MCF 10A (cell line): ENCODE data around the gene LRBA. TPM values are rescaled to one million over a fixed set of nuclear protein-coding genes. Genes with fewer than 3 reads are reported as not detected.
"Not testable (repeated sequence)": the region's sequence is repeated elsewhere in the genome, so short reads cannot be mapped to it uniquely, and the experiment has no call there.

Experiments used
- BruUV-seq: library from RNA; stranded (reverse); fragments of 400-500 nt; replicated peaks from 2 replicates; lab custom pipeline; 2021; lab: Mats Ljungman, UMichigan
- CTCF ChIA-PET: fragments of 300-600 bp; sonication (Branson Sonifier 250); formaldehyde crosslinking; extraction: SDS; loops from one replicate; lab custom pipeline; 2021; ENCODE audit warnings: antibody characterized with exemption, inconsistent platforms; lab: Yijun Ruan, JAX
- POLR2A ChIA-PET: fragments of 300-600, 350-650 bp; sonication (Branson Sonifier 250); formaldehyde crosslinking; extraction: SDS; loops from one replicate; lab custom pipeline; 2020; ENCODE audit warnings: antibody characterized with exemption, inconsistent platforms; lab: Yijun Ruan, JAX
- DNase-seq: peaks from one replicate; pipeline ENCODE4 v3.0.0-alpha.2; 2018; ENCODE audit not compliant: unreplicated experiment
- H3K27ac Mint-ChIP-seq: one replicate; pipeline ENCODE4 v1.8.0; 2022; ENCODE audit warnings: mild to moderate bottlenecking, low read depth, mixed read lengths; ENCODE audit not compliant: unreplicated experiment
- H3K27me3 Mint-ChIP-seq: one replicate; pipeline ENCODE4 v1.8.0; 2022; ENCODE audit warnings: mixed read lengths; ENCODE audit not compliant: insufficient read depth, unreplicated experiment
- H3K36me3 Mint-ChIP-seq: one replicate; pipeline ENCODE4 v1.8.0; 2022; ENCODE audit warnings: mild to moderate bottlenecking, moderate library complexity, mixed read lengths; ENCODE audit not compliant: insufficient read depth, unreplicated experiment
- H3K4me1 Mint-ChIP-seq: one replicate; pipeline ENCODE4 v1.8.0; 2022; ENCODE audit warnings: mixed read lengths; ENCODE audit not compliant: insufficient read depth, unreplicated experiment
- H3K4me3 Mint-ChIP-seq: one replicate; pipeline ENCODE4 v1.8.0; 2022; ENCODE audit warnings: mild to moderate bottlenecking, moderate library complexity, mixed read lengths; ENCODE audit not compliant: unreplicated experiment
- H3K9me3 Mint-ChIP-seq: one replicate; pipeline ENCODE4 v1.8.0; 2022; ENCODE audit warnings: mixed read lengths; ENCODE audit not compliant: unreplicated experiment
- intact Hi-C: fragments of 100-400 bp; cut with micrococcal nuclease; formaldehyde crosslinking; loops from 2 replicates; pipeline ENCODE4 v1.14.1; 2022
- total RNA-seq: library from RNA; stranded (reverse); gene quantifications from 2 replicates; pipeline ENCODE4 v1.2.3, GENCODE V29; 2022
- TF ChIP-seq, protein P1 (sequence below): fragments of 200-600 bp; IDR thresholded peaks from one replicate; pipeline ENCODE4 v1.8.0; 2022; ENCODE audit warnings: antibody characterized with exemption, mild to moderate bottlenecking; ENCODE audit not compliant: unreplicated experiment

LRBA gene
- total RNA-seq, 1 experiment from 2014 or later: 64.5 TPM

DNA sequence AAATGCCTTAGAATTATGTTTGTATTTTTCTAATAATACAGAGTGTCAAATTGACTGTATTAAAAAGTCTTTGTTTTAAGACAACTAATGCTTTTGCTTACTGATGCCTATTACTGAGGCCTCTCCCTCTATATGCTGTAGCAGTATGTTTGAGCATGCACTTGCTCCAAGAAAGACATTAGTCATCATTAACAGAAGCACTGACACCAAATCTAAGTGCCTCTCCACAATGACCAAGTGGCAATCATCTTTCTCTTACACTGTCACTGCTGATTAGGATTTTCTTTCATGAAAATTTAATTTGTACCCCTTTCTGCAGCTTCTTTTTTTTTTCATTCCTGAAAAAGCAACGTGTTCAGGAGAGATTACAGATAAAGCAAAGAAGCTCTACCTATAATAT is 444.2 kb downstream of the LRBA start:
- TF ChIP-seq, protein P1, sequence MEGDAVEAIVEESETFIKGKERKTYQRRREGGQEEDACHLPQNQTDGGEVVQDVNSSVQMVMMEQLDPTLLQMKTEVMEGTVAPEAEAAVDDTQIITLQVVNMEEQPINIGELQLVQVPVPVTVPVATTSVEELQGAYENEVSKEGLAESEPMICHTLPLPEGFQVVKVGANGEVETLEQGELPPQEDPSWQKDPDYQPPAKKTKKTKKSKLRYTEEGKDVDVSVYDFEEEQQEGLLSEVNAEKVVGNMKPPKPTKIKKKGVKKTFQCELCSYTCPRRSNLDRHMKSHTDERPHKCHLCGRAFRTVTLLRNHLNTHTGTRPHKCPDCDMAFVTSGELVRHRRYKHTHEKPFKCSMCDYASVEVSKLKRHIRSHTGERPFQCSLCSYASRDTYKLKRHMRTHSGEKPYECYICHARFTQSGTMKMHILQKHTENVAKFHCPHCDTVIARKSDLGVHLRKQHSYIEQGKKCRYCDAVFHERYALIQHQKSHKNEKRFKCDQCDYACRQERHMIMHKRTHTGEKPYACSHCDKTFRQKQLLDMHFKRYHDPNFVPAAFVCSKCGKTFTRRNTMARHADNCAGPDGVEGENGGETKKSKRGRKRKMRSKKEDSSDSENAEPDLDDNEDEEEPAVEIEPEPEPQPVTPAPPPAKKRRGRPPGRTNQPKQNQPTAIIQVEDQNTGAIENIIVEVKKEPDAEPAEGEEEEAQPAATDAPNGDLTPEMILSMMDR: no peak
- no peaks in the 10 kb centered on the region for H3K36me3 Mint-ChIP-seq
- H3K4me3 Mint-ChIP-seq: no peak overlapping the region
- no TSS peak for BruUV-seq
- no peaks in the 10 kb centered on the region for H3K9me3 Mint-ChIP-seq
- H3K27ac Mint-ChIP-seq: no peak overlapping the region
- no peaks in the 10 kb centered on the region for H3K4me1 Mint-ChIP-seq
- H3K27me3 Mint-ChIP-seq: no peaks in the 10 kb centered on the region
- CTCF ChIA-PET: no interaction called here
- intact Hi-C loops: no loop called here
- POLR2A ChIA-PET: interaction anchor here (0.6 to 1.4 kb wide), 2 partner anchors 12 to 699 kb away, joined by 3 to 4 read pairs; no protein-coding TSS in a partner anchor
- DNase-seq: no peak

GRCh38 chr4:150569998-150570535 is 445.0 kb downstream of the LRBA start:
- H3K4me1 Mint-ChIP-seq: no peaks in the 10 kb centered on the region
- intact Hi-C loops: no loop called here
- H3K27me3 Mint-ChIP-seq: no peaks in the 10 kb centered on the region
- no peaks in the 10 kb centered on the region for H3K9me3 Mint-ChIP-seq
- no peak overlapping the region for H3K4me3 Mint-ChIP-seq
- DNase-seq: no peak
- ChIA-PET POLR2A (interaction anchor here (1.4 kb wide), 1 partner anchor 12 kb away, joined by 4 read pairs; no protein-coding TSS in a partner anchor), CTCF (interaction anchor here (0.7 kb wide), 1 partner anchor 59 kb away, joined by 3 read pairs; no protein-coding TSS in a partner anchor)
- H3K36me3 Mint-ChIP-seq: no peaks in the 10 kb centered on the region
- TF ChIP-seq, protein P1: no peak
- BruUV-seq: no TSS peak
- H3K27ac Mint-ChIP-seq: no peak overlapping the region

DNA sequence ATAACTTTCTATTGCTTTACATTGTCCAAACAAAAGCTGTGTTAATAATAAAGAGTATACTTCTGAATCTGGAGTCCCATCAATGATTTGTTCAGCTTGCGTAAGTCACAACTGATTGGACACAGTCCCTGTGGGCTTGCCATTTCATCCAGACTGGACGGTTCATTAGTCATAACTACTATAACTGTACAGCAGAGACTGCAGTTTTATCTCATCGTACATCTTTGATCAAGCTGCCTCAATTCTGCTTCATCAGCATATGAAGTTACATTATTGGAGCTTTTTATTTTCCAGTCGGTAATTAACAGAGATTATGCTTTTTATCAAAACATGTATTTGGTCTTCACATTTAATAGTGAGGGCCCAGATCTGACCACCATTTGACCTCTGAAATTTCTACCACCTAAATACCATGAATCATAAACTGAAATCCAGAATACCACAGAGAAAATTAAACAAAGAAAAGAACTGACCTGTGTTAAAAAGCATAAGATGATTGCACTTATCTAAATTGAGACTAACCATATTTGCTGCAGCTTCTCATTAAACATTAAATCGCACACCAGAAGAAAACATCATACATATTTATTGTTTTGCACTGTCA is 445.6 kb downstream of the LRBA start:
- Mint-ChIP-seq H3K9me3 (no peaks in the 10 kb centered on the region), H3K27ac (no peak overlapping the region), H3K4me3 (no peak overlapping the region), H3K36me3 (no peaks in the 10 kb centered on the region), H3K27me3 (no peaks in the 10 kb centered on the region), H3K4me1 (no peaks in the 10 kb centered on the region)
- TF ChIP-seq, protein P1: no peak
- peak; percentile 53 for DNase-seq
- intact Hi-C loops: no loop called here
- ChIA-PET POLR2A (no interaction called here), CTCF (interaction anchor here (0.7 kb wide), 1 partner anchor 58 kb away, joined by 3 read pairs; no protein-coding TSS in a partner anchor)
- no TSS peak for BruUV-seq

DNA sequence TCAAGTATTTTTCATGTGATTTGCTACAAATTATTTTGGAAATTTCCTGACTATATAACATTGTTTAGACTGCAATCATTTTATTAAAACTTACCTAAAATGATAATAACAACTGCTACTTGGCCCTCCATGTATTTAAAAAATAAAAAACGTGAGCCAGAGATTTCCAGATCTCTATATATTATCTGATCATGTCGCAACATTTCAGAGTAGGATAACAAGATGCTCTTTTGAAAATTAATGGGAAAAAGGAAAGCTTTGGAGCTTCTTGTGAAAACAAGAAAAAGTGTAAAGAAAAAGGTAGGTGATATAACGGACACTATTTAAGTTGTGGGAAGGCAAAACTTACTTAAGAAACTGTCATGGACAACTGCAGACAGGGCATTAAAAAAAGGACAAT is 448.0 kb downstream of the LRBA start:
- Mint-ChIP-seq H3K4me1 (no peaks in the 10 kb centered on the region), H3K27ac (no peak overlapping the region), H3K4me3 (no peak overlapping the region), H3K36me3 (no peaks in the 10 kb centered on the region), H3K27me3 (no peaks in the 10 kb centered on the region), H3K9me3 (peaks cover 6% of the 10 kb centered on the region)
- CTCF ChIA-PET: no interaction called here
- POLR2A ChIA-PET: interaction anchor here (0.9 kb wide), 1 partner anchor 9 kb away, joined by 3 read pairs; no protein-coding TSS in a partner anchor
- TF ChIP-seq, protein P1: no peak
- no peak for DNase-seq
- no TSS peak for BruUV-seq
- intact Hi-C loops: no loop called here

DNA sequence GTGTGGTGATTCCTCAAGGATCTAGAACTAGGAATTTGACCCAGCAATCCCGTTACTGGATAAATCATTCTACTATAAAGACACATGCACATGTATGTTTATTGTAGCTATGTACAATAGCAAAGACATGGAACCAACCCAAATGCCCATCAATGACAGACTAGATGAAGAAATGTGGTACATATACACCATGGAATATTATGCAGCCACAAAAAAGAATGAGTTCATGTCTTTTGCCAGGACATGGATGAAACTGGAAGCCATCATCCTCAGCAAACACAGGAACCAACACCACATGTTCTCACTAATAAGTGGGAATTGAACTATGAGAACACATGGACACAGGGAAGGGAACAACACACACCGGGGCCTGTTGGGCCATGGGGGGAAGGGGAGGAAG is 450.1 kb downstream of the LRBA start:
- H3K9me3 Mint-ChIP-seq, H3K27me3 Mint-ChIP-seq, BruUV-seq, H3K4me3 Mint-ChIP-seq, intact Hi-C loops, DNase-seq, POLR2A ChIA-PET, H3K36me3 Mint-ChIP-seq, H3K27ac Mint-ChIP-seq, H3K4me1 Mint-ChIP-seq: not testable (repeated sequence)
- CTCF ChIA-PET: interaction anchor here (1.2 kb wide), 1 partner anchor 22 kb away, joined by 4 read pairs; no protein-coding TSS in a partner anchor
